ENCODE data around the gene RTRAF. TPM values are rescaled to one million over a fixed set of nuclear protein-coding genes. Genes with fewer than 3 reads are reported as not detected.

The RTRAF gene
- total and polyA plus RNA-seq, 10 of the 15 experiments (the other 5 are each of a cell fraction or from before 2014, with no cell fraction given), result 248 to 540 (median 368) TPM

DNA sequence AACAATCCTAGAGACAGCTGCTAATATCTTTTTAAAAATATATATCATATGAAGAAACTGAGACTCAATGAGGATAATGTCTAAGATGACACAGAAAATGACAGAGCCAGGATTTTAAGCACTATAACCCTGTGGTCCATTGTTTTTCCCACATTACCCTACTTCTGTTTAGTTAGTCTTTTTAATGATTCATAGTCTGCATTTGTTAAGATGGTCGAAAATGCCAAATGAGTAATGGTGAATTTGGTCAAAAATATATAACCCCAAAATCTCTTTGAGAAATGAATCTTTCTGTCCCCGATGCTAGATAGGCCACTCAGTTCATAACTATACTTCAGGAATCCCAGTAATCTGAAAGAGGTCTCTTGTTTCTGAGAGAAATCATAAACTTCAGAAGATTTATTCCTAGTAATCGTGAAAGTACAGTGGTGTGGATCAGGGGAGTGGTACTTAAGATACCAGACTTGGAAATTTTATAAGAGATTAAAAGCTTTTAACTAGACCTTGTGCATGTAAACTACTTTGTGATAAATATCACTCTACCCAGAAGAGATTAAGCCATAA, 10.8 kb downstream of the RTRAF start:
- Histone ChIP-seq H3K27me3 (replicated peaks in 1 of 2; ENCODE audit: control insufficient read depth in 2 of 2, insufficient read depth in 2 of 2, low read length in 1 of 2) (no peaks in the 10 kb centered on the region), H4K20me1 (ENCODE audit: control insufficient read depth, insufficient read depth) (no peaks in the 10 kb centered on the region; the same call in 1 of the 2 replicates), H3K9ac (ENCODE audit: control insufficient read depth, insufficient read depth, low read length) (no peak overlapping the region), H3K27ac (ENCODE audit: control insufficient read depth, insufficient read depth) (no peak overlapping the region), H3K36me3 (ENCODE audit: control insufficient read depth in 2 of 2, insufficient read depth in 2 of 2, low read length in 1 of 2) (peaks cover 5 to 38% of the 10 kb centered on the region in 2 experiments), H3K9me3 (replicated peaks; ENCODE audit: control insufficient read depth, insufficient read depth, low read length) (no peaks in the 10 kb centered on the region), H3K4me2 (ENCODE audit: control insufficient read depth, insufficient read depth) (no peak overlapping the region), H3K79me2 (ENCODE audit: control insufficient read depth, insufficient read depth, low read length) (peaks cover 9% of the 10 kb centered on the region), H2AFZ (ENCODE audit: control insufficient read depth, low read depth, low read length) (no peak overlapping the region), H3K4me1 (ENCODE audit: control insufficient read depth, insufficient read depth, low read length) (no peaks in the 10 kb centered on the region; the same call in 1 of the 2 replicates), H3K4me3 (no peak overlapping the region)
- no TSS peak for BruUV-seq (replicated peaks)
- in situ Hi-C loops (cut with MboI) (no loop called here), intact Hi-C loops (cut with micrococcal nuclease; ENCODE audit: unreplicated experiment) (no loop called here)
- POLR2A ChIA-PET, result no interaction called here
- SMC1A ChIA-PET (ENCODE audit: uncharacterized antibody, unreplicated experiment), result interaction anchor here (1.3 kb wide), 1 partner anchor 10 kb away, joined by 3 read pairs; no protein-coding TSS in a partner anchor
- 19% methylated on average over 3 of the region's 3 CpGs for WGBS (ENCODE audit: insufficient coverage, insufficient replicate concordance, low lambda C conversion rate, missing lambda C conversion rate)
- DNase-seq (ENCODE audit: low read depth, low spot score) (no peak), ATAC-seq (no peak), FAIRE-seq (no peak)
- RAD21 ChIA-PET (ENCODE audit: unreplicated experiment), result interaction anchor here (1.0 kb wide), 1 partner anchor 274 kb away, joined by 3 read pairs; no protein-coding TSS in a partner anchor
- CTCF ChIA-PET, result no interaction called here
- TF ChIP-seq TCF3 (IDR thresholded peaks at IDR 0.05; ENCODE audit: borderline replicate concordance, insufficient read depth, low read depth, low read length) (no peak), RBBP5 (conservative IDR thresholded peaks at IDR 0.05) (no peak), SKIL (IDR thresholded peaks at IDR 0.05; ENCODE audit: low read depth, poor library complexity, severe bottlenecking) (no peak), CBX5 (IDR thresholded peaks at IDR 0.05; ENCODE audit: low read depth) (no peak), ZNF274 (IDR thresholded peaks at IDR 0.05; ENCODE audit: insufficient read depth, insufficient read length) (no peak), NFXL1 (IDR thresholded peaks at IDR 0.05; ENCODE audit: borderline replicate concordance) (no peak), CREB1 (IDR thresholded peaks at IDR 0.05; ENCODE audit: low read depth) (no peak), HDGF (IDR thresholded peaks at IDR 0.05) (no peak), BRCA1 (IDR thresholded peaks at IDR 0.05; ENCODE audit: low read depth, low read length) (no peak), ETV6 (conservative IDR thresholded peaks at IDR 0.05 in 1 of 2, IDR thresholded peaks at IDR 0.05 in 1 of 2; ENCODE audit: borderline replicate concordance in 1 of 2, low read depth in 1 of 2) (no peak), RELB (IDR thresholded peaks at IDR 0.05; ENCODE audit: low read depth) (no peak), EP300 (IDR thresholded peaks at IDR 0.05; ENCODE audit: borderline replicate concordance in 1 of 2, control insufficient read depth in 1 of 2, low read depth in 2 of 2, low read length in 2 of 2) (no peak)
- TF ChIP-seq, protein P1, sequence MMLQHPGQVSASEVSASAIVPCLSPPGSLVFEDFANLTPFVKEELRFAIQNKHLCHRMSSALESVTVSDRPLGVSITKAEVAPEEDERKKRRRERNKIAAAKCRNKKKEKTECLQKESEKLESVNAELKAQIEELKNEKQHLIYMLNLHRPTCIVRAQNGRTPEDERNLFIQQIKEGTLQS (IDR thresholded peaks at IDR 0.05; ENCODE audit: borderline replicate concordance, extremely low read depth, low read depth, low read length), result no peak
- TF ChIP-seq, protein P2, sequence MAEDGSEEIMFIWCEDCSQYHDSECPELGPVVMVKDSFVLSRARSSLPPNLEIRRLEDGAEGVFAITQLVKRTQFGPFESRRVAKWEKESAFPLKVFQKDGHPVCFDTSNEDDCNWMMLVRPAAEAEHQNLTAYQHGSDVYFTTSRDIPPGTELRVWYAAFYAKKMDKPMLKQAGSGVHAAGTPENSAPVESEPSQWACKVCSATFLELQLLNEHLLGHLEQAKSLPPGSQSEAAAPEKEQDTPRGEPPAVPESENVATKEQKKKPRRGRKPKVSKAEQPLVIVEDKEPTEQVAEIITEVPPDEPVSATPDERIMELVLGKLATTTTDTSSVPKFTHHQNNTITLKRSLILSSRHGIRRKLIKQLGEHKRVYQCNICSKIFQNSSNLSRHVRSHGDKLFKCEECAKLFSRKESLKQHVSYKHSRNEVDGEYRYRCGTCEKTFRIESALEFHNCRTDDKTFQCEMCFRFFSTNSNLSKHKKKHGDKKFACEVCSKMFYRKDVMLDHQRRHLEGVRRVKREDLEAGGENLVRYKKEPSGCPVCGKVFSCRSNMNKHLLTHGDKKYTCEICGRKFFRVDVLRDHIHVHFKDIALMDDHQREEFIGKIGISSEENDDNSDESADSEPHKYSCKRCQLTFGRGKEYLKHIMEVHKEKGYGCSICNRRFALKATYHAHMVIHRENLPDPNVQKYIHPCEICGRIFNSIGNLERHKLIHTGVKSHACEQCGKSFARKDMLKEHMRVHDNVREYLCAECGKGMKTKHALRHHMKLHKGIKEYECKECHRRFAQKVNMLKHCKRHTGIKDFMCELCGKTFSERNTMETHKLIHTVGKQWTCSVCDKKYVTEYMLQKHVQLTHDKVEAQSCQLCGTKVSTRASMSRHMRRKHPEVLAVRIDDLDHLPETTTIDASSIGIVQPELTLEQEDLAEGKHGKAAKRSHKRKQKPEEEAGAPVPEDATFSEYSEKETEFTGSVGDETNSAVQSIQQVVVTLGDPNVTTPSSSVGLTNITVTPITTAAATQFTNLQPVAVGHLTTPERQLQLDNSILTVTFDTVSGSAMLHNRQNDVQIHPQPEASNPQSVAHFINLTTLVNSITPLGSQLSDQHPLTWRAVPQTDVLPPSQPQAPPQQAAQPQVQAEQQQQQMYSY (CRISPR knock-in tag; IDR thresholded peaks at IDR 0.05), result no peak
